K562 (cell line): ENCODE measurements around the gene BID. TPM values are rescaled to one million over a fixed set of nuclear protein-coding genes. Genes with fewer than 3 reads are reported as not detected.

Source experiments
- ATAC-seq: fragments of 200-7000 bp; cut with Tn5 transposase; 3 replicates; pipeline ENCODE4 v1.9.1; 2020; ENCODE audit warnings: moderate library complexity
- BruUV-seq: library from RNA; stranded (reverse); fragments of 400-500 nt; replicated peaks from 2 replicates; lab custom pipeline; 2021; lab: Mats Ljungman, UMichigan
- CTCF ChIA-PET: fragments of 300-600 bp; formaldehyde crosslinking; extraction: SDS; loops from one replicate; lab custom pipeline; 2021; ENCODE audit warnings: low intra/inter-chr PET ratio; lab: Yijun Ruan, JAX
- POLR2A ChIA-PET: fragments of 300-600, 350-650 bp; sonication (Branson Sonifier 250); formaldehyde crosslinking; extraction: SDS; loops from one replicate; lab custom pipeline; 2021; ENCODE audit warnings: antibody characterized with exemption, inconsistent platforms; lab: Yijun Ruan, JAX
- DNase-seq, 4 experiments: peaks; one replicate each; pipeline versions ENCODE4 v3.0.0 to v3.0.0-alpha.2; 2011 to 2018; ENCODE audit warnings: low spot score in 3 of 4, mixed read lengths in 3 of 4; ENCODE audit errors: extremely low read depth in 1 of 4
- FAIRE-seq: peaks from 2 replicates; lab custom pipeline; 2011; peaks lifted over from hg19 to GRCh38; lab: Jason Lieb, UNC
- H2AFZ ChIP-seq: 2 replicates; pipeline ENCODE4 v1.6.0; 2011; ENCODE audit warnings: low read depth, low read length, control low read depth, inconsistent platforms
- H3K27ac ChIP-seq: fragments of 200-600 bp; 3 replicates; pipeline ENCODE4 v1.8.0; 2011; ENCODE audit warnings: low read depth, mild to moderate bottlenecking, control low read depth, inconsistent platforms, low read length, moderate library complexity, mixed read lengths; ENCODE audit errors: extremely low read depth
- H3K27me3 ChIP-seq, 2 experiments: fragments of 300-600 bp in 1 of 2; 2 replicates in 1 of 2; 3 replicates in 1 of 2; pipeline versions ENCODE4 v1.6.0 to v1.8.0; 2011; ENCODE audit warnings: inconsistent platforms in 2 of 2, low read length in 2 of 2, mild to moderate bottlenecking in 1 of 2, mixed read lengths in 1 of 2, moderate library complexity in 1 of 2; ENCODE audit not compliant: control insufficient read depth in 2 of 2, insufficient read depth in 2 of 2
- H3K36me3 ChIP-seq: fragments of 300-600 bp; 3 replicates; pipeline ENCODE4 v1.8.0; 2011; ENCODE audit warnings: mild to moderate bottlenecking, low read length, inconsistent platforms; ENCODE audit not compliant: control insufficient read depth, insufficient read depth
- H3K4me1 ChIP-seq, 2 experiments: fragments of 200-600 bp in 1 of 2; replicated peaks in 1 of 2; 2 replicates in 1 of 2; 3 replicates in 1 of 2; pipeline versions ENCODE4 v1.5.1 to v1.8.0; 2011; ENCODE audit warnings: inconsistent platforms in 2 of 2, low read length in 2 of 2, mild to moderate bottlenecking in 1 of 2, mixed read lengths in 1 of 2, moderate library complexity in 1 of 2; ENCODE audit not compliant: control insufficient read depth in 2 of 2, insufficient read depth in 2 of 2
- H3K4me2 ChIP-seq: 2 replicates; pipeline ENCODE4 v1.6.1; 2011; ENCODE audit warnings: low read length, control low read depth, inconsistent platforms, mixed read lengths; ENCODE audit not compliant: insufficient read depth
- H3K4me3 ChIP-seq: fragments of 200-600 bp; sonication (generic), shearing (Covaris generic); 2 replicates; pipeline ENCODE4 v1.5.1; 2016; ENCODE audit warnings: control low read depth, inconsistent platforms
- H3K79me2 ChIP-seq: fragments of 200-600 bp; 3 replicates; pipeline ENCODE4 v1.8.0; 2011; ENCODE audit warnings: low read length, inconsistent platforms; ENCODE audit not compliant: control insufficient read depth, insufficient read depth
- H3K9ac ChIP-seq, 2 experiments: 2 replicates each; pipeline versions ENCODE4 v1.6.0 to v1.6.1; 2011; ENCODE audit warnings: low read depth in 2 of 2, low read length in 2 of 2, control low read depth in 1 of 2, inconsistent platforms in 1 of 2, mild to moderate bottlenecking in 1 of 2, mixed read lengths in 1 of 2; ENCODE audit not compliant: insufficient read depth in 1 of 2
- H3K9me1 ChIP-seq: one replicate; pipeline ENCODE4 v1.6.0; 2011; ENCODE audit warnings: inconsistent platforms, mild to moderate bottlenecking, low read length, moderate library complexity; ENCODE audit not compliant: control insufficient read depth, insufficient read depth
- H3K9me3 ChIP-seq: replicated peaks from 2 replicates; pipeline ENCODE4 v1.5.1; 2011; ENCODE audit warnings: low read depth, low read length, inconsistent platforms; ENCODE audit not compliant: control insufficient read depth, insufficient read depth
- H4K20me1 ChIP-seq: replicated peaks from 2 replicates; pipeline ENCODE4 v1.6.1; 2011; ENCODE audit warnings: low read length, inconsistent platforms, mixed read lengths; ENCODE audit not compliant: control insufficient read depth, insufficient read depth
- CC2D1A ChIP-seq: fragments of 450-650 bp; IDR thresholded peaks from 2 replicates; pipeline ENCODE4 v1.6.1; 2017; ENCODE audit warnings: mild to moderate bottlenecking
- CXXC5 ChIP-seq: fragments of 250-450 bp; sonication (Bioruptor Pico); IDR thresholded peaks from 2 replicates; pipeline ENCODE4 v1.8.0; 2022; ENCODE audit warnings: inconsistent platforms, mild to moderate bottlenecking, moderate library complexity
- EP300 ChIP-seq: IDR thresholded peaks from 2 replicates; pipeline ENCODE4 v1.6.1; 2012; ENCODE audit warnings: low read length, improper control_type of control experiment
- ETV6 ChIP-seq, 3 experiments: fragments of 150-350 bp in 1 of 3; sonication (generic) in 1 of 3; formaldehyde crosslinking in 1 of 3; IDR thresholded peaks; 2 replicates each; pipeline versions ENCODE4 v1.6.1 to v1.8.0; 2014 to 2022; ENCODE audit warnings: borderline replicate concordance in 2 of 3, low read depth in 2 of 3, antibody characterized with exemption in 1 of 3, low read length in 1 of 3, mild to moderate bottlenecking in 1 of 3, missing genetic modification reagents in 1 of 3
- GATAD2A ChIP-seq: fragments of 450-650 bp; IDR thresholded peaks from 2 replicates; pipeline ENCODE4 v1.6.1; 2017
- KAT7 ChIP-seq: sonication (generic); formaldehyde crosslinking; IDR thresholded peaks from 2 replicates; pipeline ENCODE4 v1.8.0; 2022; ENCODE audit warnings: missing genetic modification reagents, mild to moderate bottlenecking, borderline replicate concordance
- NELFE ChIP-seq: IDR thresholded peaks from 2 replicates; pipeline ENCODE4 v1.6.1; 2011; ENCODE audit warnings: mild to moderate bottlenecking; ENCODE audit not compliant: insufficient read depth, insufficient read length
- RCOR1 ChIP-seq, 2 experiments: IDR thresholded peaks; 2 replicates each; pipeline ENCODE4 v1.6.1; 2012; ENCODE audit warnings: low read depth in 2 of 2, low read length in 2 of 2, borderline replicate concordance in 1 of 2, improper control_type of control experiment in 1 of 2
- THRAP3 ChIP-seq: fragments of 450-650 bp; IDR thresholded peaks from 2 replicates; pipeline ENCODE4 v1.6.1; 2016; ENCODE audit warnings: mild to moderate bottlenecking, inconsistent platforms, borderline replicate concordance
- ZC3H4 ChIP-seq: sonication (generic); formaldehyde crosslinking; IDR thresholded peaks from 2 replicates; pipeline ENCODE4 v1.9.0; 2021; ENCODE audit warnings: missing genetic modification reagents, borderline replicate concordance
- ZNF395 ChIP-seq: fragments of 200-800 bp; sonication (Bioruptor generic); IDR thresholded peaks from 2 replicates; pipeline ENCODE4 v1.6.1; 2017; ENCODE audit warnings: missing genetic modification characterization, missing compliant biosample characterization
- ZNF668 ChIP-seq: fragments of 250-450 bp; sonication (Bioruptor Pico); IDR thresholded peaks from 2 replicates; pipeline ENCODE4 v1.8.0; 2022; ENCODE audit warnings: mild to moderate bottlenecking, inconsistent platforms
- WGBS: fragments of 100-300 bp; shearing (Covaris generic); methylation state at CpG from one replicate; pipeline ENCODE4 v1.1.6; 2016; ENCODE audit warnings: low coverage, mixed read lengths; ENCODE audit not compliant: insufficient coverage; ENCODE audit errors: missing lambda C conversion rate; 5-methylcytosine and 5-hydroxymethylcytosine counted together
- in situ Hi-C: fragments of 300-500 bp; cut with MboI; formaldehyde crosslinking; loops from 4 replicates; pipeline ENCODE4 v1.15.0; 2018; ENCODE audit warnings: inconsistent platforms, mixed read lengths
- intact Hi-C: fragments of 100-400 bp; cut with micrococcal nuclease; formaldehyde crosslinking; loops from 2 replicates; pipeline ENCODE4 v1.14.2; 2022
- polyA plus RNA-seq, 8 experiments: library from polyadenylated mRNA; depleted of rRNA in 4 of 8; stranded (reverse) in 5 of 8; unstranded in 3 of 8; fragments of >200 nt; fragmentation: Nextera tagmentation in 2 of 8; fragmentation: Illumina TruSeq in 1 of 8; extraction: Ambion mirVana in 2 of 8; extraction: Trizol in 1 of 8; gene quantifications; 2 replicates each; pipeline versions ENCODE4 v1.2.1 to v1.2.3, GENCODE V29; 2011 to 2014; ENCODE audit warnings: inconsistent platforms in 1 of 8, missing spikeins in 1 of 8
- total RNA-seq, 7 experiments: library from RNA; depleted of rRNA in 6 of 7; stranded (reverse); fragments of >200 nt in 6 of 7; fragmentation: Illumina TruSeq in 2 of 7; extraction: Trizol in 2 of 7; gene quantifications; 2 replicates each; pipeline versions ENCODE4 v1.2.1 to v1.2.3, GENCODE V29; 2011 to 2021; ENCODE audit warnings: low replicate concordance in 1 of 7
- TF ChIP-seq, protein P1 (sequence below): conservative IDR thresholded peaks from 2 replicates; pipeline ENCODE4 v1.6.1; 2011; ENCODE audit warnings: low read depth, mild to moderate bottlenecking, low read length; ENCODE audit not compliant: control insufficient read depth
- TF ChIP-seq, protein P2 (sequence below), 2 experiments: IDR thresholded peaks; 2 replicates each; pipeline ENCODE4 v1.6.1; 2011; ENCODE audit warnings: borderline replicate concordance in 1 of 2, control low read depth in 1 of 2, low read depth in 1 of 2, low read length in 1 of 2, mild to moderate bottlenecking in 1 of 2, mixed read lengths in 1 of 2, moderate library complexity in 1 of 2; ENCODE audit not compliant: insufficient read depth in 1 of 2, insufficient read length in 1 of 2, poor library complexity in 1 of 2, severe bottlenecking in 1 of 2; ENCODE audit errors: extremely low read depth in 1 of 2
- TF ChIP-seq, protein P3 (sequence below): fragments of 250-450 bp; sonication (Bioruptor Pico); IDR thresholded peaks from 2 replicates; pipeline ENCODE4 v1.8.0; 2022; ENCODE audit warnings: inconsistent platforms

The BID gene
- total and polyA plus RNA-seq, 9 of the 15 experiments (the other 6 are each of a cell fraction or from before 2014, with no cell fraction given), result 5.2 to 209 (median 63.7) TPM

GRCh38 chr22:17807086-17807485, 32.8 kb upstream of the BID start (continued):
- TF ChIP-seq, protein P1, sequence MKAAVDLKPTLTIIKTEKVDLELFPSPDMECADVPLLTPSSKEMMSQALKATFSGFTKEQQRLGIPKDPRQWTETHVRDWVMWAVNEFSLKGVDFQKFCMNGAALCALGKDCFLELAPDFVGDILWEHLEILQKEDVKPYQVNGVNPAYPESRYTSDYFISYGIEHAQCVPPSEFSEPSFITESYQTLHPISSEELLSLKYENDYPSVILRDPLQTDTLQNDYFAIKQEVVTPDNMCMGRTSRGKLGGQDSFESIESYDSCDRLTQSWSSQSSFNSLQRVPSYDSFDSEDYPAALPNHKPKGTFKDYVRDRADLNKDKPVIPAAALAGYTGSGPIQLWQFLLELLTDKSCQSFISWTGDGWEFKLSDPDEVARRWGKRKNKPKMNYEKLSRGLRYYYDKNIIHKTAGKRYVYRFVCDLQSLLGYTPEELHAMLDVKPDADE, result no peak
- TF ChIP-seq CC2D1A (no peak), ETV6 (IDR thresholded peaks at IDR 0.05; ENCODE audit: borderline replicate concordance in 1 of 2, low read depth in 2 of 2, low read length in 1 of 2) (no peak), ETV6 (CRISPR knock-in tag; IDR thresholded peaks at IDR 0.05; ENCODE audit: borderline replicate concordance) (no peak), ZNF668 (CRISPR knock-in tag) (no peak), ZNF395 (CRISPR knock-in tag) (no peak)

GRCh38 chr22:17806437-17806836, 32.2 kb upstream of the BID start:
- H3K9ac ChIP-seq, result no peak overlapping the region
- no TSS peak for BruUV-seq
- DNase-seq (no peak), ATAC-seq (no peak), FAIRE-seq (no peak)
- no peaks in the 10 kb centered on the region for H3K9me3 ChIP-seq
- no peaks in the 10 kb centered on the region for H4K20me1 ChIP-seq
- H3K27ac ChIP-seq, result no peak overlapping the region
- intact Hi-C loops, result no loop called here
- H3K27me3 ChIP-seq, result no peaks in the 10 kb centered on the region
- no peak overlapping the region for H3K4me2 ChIP-seq
- H3K79me2 ChIP-seq, result no peaks in the 10 kb centered on the region
- CTCF ChIA-PET, result no interaction called here
- H3K4me3 ChIP-seq, result no peak overlapping the region
- in situ Hi-C loops, result no loop called here
- H3K9me1 ChIP-seq, result no peaks in the 10 kb centered on the region
- 71% methylated on average over 2 of the region's 2 CpGs for WGBS
- no peak overlapping the region for H2AFZ ChIP-seq
- peaks cover 3 to 5% of the 10 kb centered on the region in 2 experiments; a peak in 2 of 5 replicates for H3K4me1 ChIP-seq
- H3K36me3 ChIP-seq, result peaks cover 29% of the 10 kb centered on the region; the same call in 2 of the 3 replicates
- POLR2A ChIA-PET, result no interaction called here
- TF ChIP-seq CXXC5 (CRISPR knock-in tag) (no peak), EP300 (no peak), GATAD2A (no peak), RCOR1 (IDR thresholded peaks at IDR 0.05; ENCODE audit: borderline replicate concordance in 1 of 2, low read depth in 2 of 2, low read length in 2 of 2) (no peak), NELFE (no peak), THRAP3 (no peak), KAT7 (CRISPR knock-in tag) (no peak), ZC3H4 (CRISPR knock-in tag) (no peak)
- TF ChIP-seq, protein P2, sequence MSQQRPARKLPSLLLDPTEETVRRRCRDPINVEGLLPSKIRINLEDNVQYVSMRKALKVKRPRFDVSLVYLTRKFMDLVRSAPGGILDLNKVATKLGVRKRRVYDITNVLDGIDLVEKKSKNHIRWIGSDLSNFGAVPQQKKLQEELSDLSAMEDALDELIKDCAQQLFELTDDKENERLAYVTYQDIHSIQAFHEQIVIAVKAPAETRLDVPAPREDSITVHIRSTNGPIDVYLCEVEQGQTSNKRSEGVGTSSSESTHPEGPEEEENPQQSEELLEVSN (IDR thresholded peaks at IDR 0.05; ENCODE audit: borderline replicate concordance in 1 of 2, extremely low read depth in 1 of 2, insufficient read depth in 1 of 2, insufficient read length in 1 of 2, low read depth in 1 of 2, low read length in 1 of 2, poor library complexity in 1 of 2, severe bottlenecking in 1 of 2), result no peak
- TF ChIP-seq, protein P3, sequence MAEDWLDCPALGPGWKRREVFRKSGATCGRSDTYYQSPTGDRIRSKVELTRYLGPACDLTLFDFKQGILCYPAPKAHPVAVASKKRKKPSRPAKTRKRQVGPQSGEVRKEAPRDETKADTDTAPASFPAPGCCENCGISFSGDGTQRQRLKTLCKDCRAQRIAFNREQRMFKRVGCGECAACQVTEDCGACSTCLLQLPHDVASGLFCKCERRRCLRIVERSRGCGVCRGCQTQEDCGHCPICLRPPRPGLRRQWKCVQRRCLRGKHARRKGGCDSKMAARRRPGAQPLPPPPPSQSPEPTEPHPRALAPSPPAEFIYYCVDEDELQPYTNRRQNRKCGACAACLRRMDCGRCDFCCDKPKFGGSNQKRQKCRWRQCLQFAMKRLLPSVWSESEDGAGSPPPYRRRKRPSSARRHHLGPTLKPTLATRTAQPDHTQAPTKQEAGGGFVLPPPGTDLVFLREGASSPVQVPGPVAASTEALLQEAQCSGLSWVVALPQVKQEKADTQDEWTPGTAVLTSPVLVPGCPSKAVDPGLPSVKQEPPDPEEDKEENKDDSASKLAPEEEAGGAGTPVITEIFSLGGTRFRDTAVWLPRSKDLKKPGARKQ (CRISPR knock-in tag), result no peak
